Tongue (tissue), 2 donors: ENCODE results near the gene TCHHL1. TPM values are rescaled to one million over a fixed set of nuclear protein-coding genes. Genes with fewer than 3 reads are reported as not detected.
"Not testable (repeated sequence)": the region's sequence is repeated elsewhere in the genome, so short reads cannot be mapped to it uniquely, and the experiment has no call there.

ENCODE experiments used
- DNase-seq: peaks from one replicate; pipeline ENCODE4 v3.0.0-alpha.2; 2015
- total RNA-seq: library from RNA; depleted of rRNA; stranded (reverse); fragments of >200 nt; gene quantifications from one replicate; pipeline ENCODE4 v1.2.3, GENCODE V29; 2014

TCHHL1 gene
- total RNA-seq, 1 donor from 2014 or later, result not detected

DNA sequence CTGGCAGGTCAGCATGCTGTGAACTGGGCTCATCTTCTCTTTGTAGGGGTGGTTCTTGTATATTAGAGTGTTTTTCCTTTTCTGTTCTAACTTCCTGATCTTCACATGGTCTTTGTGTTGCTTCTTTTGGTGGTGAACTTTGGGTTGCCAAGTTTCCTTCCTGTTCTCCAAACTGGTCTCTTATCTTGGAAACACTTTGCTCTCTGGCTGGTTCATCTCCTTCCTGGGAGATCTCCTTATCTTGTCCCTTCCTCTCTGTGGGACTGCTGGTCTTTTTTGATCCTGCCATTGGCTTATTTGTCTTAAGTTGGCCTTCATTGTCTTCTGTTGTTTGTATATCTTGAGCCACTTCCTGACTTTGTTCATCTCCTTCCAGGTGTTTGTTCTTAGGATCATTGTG, 2.1 kb downstream of the TCHHL1 start:
- DNase-seq, result no peak

DNA sequence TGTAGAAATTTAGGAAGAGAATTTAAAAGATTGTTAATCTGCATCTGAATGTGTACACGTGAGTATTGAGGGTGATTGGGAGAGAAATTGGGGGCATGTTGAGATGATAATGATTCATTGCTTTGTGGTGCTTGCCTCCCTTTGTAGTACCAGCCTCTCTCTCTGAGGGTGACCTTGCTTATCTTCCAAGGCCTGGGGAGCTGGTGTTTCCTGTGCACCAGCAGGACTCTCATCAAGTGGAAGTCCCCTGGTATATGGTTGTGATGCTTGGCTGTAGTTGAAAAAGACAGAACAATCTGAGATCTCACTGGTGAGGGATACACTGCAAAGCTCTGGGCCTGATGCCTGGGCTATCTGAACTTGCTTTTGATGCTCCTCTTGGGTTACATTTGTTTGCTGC, 4.0 kb downstream of the TCHHL1 start:
- no peak for DNase-seq

DNA sequence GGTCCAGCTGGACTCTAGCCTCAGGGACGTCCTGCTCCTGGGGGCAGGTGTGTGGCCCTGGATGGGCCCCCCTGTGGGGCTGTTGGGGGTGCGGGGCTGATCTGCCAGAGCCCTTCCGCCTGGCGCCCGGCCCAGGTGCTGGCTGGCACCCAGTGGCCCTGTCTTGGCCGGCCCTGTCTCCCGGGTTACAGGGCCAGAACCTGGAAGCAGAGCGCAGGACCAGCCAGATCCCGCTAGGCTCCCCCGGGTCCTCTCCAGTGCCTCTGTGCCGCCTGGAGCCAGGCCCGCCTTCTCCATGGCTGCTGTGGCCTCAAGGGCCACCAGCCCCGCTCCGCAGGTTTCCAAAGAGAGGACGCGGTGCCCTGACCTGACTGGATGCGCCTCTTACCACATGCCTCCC, 7.8 kb downstream of the TCHHL1 start:
- DNase-seq, result not testable (repeated sequence)

DNA sequence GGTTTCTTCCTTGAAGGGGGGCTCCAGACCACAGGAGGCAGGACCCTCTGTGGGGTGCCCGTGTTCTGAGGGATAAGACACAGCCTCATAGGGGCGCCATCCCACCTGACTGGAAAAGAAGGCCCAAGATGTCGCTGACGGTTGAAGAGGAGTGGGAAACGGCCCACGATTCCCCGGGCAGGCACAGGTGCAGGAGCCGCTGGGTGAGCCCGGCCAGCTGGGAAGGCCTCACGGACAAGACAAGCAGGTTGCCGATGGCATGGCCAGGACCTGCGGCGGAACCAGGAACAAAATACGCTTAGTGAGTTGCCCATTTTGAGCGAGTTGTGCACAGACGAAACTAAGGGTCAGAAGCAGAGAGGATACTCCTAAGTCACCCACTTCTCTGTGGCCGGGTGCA, 8.4 kb downstream of the TCHHL1 start:
- not testable (repeated sequence) for DNase-seq

DNA sequence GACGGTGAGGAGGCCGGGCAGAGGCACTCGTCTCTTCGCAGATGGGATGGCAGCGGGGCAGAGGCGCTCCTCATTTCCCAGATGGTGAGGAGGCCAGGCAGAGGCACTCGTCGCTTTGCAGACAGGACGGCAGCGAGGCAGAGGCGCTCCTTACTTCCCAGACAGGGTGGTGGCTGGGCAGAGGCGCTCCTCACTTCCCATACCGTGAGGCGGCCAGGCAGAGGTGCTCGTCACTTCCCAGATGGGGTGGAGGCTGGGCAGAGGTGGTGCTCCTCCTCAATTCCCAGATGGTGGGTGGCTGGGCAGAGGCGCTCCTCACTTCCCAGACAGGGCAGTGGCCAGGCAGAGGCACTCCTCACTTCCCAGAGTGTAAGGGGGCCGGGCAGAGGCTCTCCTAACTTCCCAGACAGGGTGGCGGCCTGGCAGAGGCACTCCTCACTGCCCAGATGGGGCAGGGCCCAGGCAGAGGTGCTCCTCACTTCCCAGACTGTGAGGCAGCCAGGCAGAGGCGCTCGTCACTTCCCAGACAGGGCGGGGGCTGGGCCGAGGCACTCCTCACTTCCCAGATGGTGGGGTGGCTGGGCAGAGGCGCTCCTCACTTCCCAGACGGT, 9.9 kb downstream of the TCHHL1 start:
- DNase-seq, result no peak

DNA sequence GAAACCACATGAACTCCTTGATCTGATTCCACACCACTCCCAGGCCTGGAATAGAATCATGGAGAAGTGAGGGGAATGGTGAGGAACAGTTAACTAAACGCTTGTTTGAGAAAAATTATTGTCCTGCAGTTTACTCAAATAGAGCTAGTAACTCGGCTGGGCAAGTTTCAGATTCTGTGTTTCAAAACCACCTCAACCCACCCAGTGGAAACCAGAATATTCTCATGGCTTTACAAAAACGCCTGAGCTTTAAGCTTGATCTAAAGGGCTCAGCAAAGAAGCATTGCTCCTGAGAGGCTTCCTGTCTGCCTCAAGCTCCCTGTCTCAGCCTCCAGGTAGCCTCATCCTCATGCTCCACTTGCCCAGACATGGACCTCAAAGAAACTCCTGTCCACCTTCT, 16.6 kb downstream of the TCHHL1 start:
- DNase-seq, result no peak

DNA sequence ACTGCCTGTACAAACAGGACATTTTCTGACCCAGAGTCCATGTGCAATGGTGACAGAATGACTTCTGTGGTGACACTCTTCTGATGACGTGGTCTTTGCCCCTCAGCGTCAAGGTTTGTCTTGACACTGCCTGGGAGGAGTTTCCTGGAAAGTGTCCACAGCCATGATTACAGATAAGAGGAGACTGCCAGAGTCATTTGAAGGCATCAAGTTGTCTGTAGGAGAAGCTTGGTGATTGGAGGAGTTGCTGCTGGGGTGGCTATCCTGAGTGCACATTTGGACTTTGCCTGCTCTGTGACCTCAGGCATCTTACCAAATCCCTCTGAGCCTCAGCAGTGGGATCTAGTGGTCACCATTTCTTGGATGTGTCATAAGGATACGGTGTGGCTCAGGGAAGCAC, 17.7 kb downstream of the TCHHL1 start:
- DNase-seq, result no peak

DNA sequence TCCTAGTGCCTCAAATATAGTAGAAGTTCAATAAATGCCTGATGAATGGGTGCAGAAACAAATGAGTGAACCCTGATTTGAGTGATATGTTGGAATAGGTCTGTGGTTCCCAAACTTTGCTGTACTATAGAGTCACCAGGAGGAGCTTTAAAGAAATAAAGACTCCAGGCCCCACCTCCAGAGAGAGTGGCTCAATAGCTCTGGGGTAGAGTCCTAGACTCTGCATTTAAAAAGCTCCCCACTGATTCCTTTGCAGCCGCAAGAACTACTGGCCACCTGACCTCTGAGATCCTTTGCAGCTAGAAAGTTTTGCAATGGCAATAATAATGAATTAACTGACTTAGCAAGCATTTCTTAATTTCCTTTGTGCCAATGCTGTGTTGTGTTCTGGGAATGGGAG, 20.9 kb downstream of the TCHHL1 start:
- DNase-seq, result no peak

DNA sequence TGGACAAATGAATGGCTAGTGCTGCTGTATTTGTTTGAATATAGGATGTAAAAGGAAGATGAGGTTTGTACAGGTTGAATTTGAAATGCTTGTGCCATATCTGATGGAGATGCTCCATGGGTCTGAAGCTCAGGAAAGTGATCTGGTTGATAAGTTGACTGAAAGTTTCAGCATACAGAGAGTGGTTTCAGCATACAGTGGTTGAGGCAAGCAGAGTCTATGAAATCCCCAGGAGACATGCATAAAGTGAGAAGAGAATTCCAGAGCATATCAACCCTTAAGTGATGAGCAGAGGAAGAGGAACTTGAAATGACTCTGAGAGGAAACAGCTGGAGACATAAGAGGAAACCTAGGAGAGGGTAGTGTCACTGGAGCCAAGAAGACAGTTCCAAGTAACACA, 21.7 kb downstream of the TCHHL1 start:
- DNase-seq, result no peak

DNA sequence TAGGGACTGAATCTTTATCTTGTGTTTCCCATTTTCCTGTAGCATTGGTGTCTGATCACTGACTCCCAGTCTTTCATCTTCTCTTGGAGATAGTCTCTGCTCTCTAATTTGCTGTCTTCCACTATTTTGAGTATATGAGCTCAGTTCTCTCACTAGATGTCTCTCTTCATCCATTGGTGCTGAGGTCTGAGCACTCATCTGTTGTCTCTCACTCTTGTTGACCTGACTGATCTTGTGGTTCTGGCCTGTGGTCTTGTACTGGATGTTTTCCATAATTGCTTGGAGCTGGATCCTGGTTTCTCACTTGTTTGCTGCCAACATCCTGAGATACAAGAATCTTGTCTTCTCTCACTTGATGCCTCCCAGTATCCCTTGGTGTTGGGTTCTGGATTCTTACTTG, 26.9 kb downstream of the TCHHL1 start:
- DNase-seq, result no peak

DNA sequence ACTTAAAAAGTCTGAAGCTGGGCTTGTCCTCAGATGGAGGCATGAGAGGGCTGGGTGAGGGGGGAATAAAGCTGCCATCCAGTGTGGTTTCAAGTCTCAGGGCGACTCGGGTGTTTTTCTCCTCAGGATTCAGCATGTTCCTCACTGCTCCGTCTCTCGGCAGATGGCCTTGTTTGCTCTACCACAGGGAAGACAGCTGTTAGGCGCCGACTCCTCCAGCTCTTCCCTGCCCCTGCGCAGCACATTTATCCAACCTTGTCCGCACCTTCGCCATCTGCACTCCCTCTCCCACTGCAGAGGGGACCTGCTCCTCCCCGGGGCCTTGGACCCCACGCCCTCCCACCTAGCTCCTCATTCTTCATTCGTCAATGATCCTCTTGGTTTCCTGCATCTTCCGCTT, 35.5 kb downstream of the TCHHL1 start:
- no peak for DNase-seq

DNA sequence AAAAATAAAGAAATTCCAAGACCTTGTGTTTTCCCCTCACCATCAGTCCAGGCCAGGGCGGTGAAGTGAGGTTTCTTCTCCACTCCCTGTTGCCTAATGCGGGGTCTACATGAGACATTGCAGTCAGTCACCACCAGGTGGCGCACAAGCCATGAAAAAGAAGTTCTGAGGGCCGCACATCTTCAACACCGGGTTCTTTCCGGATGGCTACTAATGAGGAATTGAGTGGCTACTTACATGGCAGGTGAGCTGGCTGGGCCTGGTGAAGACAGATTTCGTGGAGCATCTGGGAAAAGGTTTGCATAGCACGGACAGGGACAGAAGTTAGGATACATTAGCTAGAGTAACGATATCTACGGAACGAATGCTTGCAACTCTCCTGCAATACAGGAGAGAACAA, 36.3 kb downstream of the TCHHL1 start:
- DNase-seq, result peak; percentile 91

DNA sequence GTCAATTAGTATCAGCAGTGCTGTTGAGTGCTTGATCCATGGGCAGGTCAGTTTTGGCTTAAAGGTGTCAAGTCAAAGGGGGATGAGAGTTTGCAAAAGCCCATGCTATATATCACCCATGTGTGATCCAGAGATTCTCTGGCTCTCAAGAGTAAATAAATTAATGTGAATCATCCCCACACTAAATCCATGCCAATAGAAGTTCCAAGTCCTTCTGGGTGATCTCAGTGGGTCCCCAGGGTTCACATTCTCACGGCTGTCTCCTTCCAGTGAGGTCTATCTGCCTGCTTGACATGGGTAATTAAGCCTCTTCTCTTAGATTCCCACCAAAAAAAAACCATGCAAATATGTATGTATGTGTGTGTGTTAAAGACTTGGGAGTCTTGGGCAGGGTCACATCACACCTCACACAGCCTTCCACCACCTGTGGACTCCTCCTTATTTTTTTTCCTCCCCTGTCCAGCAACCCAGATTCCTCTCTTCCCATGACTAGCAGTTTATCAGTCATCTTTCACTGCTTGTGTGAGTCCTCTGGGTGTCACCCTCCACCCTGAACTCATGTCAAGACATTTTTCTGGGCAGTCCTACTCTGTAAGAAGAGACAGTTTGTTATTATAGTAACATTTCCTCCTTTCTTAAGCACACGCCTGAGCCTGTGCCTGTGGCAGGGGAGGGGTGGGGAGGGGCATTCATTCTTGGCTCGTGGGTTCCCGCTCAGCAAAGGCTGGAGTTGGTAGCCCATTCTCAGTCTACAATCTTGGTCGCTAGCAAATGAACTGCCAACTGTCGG, 37.8 kb downstream of the TCHHL1 start:
- no peak for DNase-seq

DNA sequence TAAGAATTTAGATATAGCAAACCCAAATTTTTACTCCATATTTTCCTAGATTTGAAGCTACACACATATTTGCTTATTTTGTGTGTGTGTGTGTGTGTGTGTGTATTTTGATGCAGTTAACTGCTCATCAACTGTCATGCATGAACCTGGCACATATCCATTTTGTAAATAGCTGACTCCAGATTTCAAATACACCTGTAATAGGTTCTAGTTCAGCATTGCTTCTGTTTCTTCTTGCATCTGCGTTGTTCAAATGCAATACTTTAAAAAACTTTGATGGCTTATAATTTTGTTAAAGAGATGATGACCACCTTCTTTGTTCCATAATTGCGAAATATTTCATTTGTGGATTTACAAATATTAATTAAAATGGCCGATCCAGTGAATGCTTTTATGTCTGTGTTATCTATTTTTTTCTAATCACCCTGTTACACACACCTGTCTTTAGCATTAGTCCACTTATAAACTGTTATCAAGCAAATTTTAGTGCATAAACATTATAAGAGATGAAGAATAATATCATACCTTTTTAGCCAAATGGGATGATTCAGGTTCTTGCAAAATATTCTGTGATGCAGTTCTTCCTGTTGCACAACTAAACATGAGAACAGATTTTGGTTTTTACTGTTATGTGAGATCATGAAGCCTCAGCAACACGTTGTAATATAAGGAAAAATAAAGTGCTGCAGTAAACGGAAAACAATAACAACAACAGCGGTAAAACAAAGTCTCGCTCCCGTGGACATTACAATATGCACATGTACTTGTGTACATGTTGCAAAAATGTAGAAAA, 39.4 kb downstream of the TCHHL1 start:
- DNase-seq, result no peak

DNA sequence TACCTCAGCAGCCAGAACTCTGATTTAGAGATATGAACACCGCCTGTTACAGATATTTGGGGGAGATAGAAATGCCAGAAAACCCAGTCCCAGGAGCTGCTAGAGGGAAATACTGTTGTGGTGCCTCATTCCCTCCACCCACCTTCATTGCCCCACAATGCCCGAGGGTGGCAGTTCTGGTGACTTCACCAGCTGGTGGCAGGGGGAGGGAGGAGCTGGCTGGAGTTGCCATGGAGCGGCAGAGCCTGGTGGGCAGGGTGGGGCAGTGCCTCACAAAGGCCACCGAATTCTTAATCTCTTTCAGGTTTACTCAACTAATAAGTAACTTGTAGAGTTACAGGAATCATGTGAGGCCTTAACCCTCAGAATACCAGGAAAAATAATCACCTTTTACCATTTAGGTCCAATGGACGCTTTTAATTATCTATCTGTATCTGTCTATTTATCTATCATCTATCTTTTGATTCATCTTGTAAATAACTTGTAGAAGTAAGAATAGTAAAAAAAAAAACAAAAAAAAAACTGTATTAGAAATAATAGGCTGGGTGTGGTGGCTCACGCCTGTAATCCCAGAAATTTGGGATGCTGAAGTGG, 40.4 kb downstream of the TCHHL1 start:
- DNase-seq, result peak; percentile 74

DNA sequence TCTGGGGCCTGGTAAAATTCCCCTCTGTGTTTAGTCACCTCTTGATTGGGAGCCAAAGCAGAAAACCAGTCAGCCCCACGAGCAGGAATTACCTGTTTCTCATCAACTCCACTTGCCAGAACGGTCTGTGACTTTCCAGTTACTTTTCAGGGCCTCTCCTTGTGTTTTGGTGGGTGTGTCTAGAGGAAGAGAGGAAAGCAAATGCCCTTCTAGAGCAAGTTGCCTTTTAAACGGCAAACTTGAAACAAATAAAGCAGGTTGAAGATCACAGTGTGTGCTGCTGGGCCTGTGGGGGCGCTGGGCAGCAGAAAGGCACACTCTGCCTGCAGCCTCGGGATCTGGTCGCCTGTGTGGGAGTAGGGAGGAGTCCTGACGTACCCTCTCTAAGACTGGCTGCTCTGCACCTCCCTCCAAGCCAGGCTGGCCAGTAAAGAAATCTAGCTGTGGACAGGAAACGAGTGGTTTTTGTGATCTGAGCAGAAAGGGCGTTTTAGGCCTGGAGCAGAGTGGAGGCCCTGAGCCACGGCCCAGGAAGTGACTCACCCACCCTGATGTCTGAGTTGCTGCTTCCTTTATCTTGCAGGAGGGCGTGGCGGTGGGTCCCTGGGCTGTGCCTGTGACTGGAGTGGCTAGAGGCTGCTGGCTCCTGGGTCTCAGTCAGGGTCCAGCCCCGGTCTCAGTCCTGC, 41.0 kb downstream of the TCHHL1 start:
- DNase-seq, result peak; percentile 85

DNA sequence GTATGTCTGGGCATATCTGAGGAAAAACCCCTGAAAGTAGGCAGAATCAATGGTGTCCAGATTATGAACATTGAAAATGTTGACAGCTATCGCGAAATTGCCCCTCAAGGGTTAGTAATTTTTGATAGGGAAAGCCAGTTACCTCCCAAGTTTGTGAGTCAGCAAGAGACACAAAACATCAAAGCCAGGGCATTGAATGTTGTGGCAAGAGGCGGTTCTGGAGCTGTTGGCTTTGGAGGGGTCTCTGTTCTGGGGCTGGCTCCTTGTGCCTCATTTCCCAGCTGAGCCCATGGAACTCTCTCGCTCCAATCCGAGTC, 41.5 kb downstream of the TCHHL1 start:
- DNase-seq, result no peak

DNA sequence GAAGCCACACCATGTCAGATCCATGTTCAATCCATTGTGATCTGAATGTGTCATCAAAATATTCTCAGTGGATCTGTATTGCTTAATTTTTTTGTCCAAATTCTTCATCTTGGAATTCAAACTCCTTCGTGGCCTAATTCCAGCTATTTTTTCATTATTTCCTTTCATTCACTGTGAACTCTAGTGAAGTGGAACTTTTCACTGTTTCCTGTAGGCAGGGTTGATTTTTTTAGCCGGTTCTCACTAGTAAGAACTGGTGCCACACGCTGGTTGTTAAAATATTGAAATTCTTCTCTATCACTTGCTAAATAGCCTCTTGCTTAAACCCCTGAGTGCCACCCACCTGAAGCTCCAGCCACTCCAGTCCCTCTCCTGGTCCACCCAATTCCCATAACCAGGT, 44.5 kb downstream of the TCHHL1 start:
- no peak for DNase-seq

DNA sequence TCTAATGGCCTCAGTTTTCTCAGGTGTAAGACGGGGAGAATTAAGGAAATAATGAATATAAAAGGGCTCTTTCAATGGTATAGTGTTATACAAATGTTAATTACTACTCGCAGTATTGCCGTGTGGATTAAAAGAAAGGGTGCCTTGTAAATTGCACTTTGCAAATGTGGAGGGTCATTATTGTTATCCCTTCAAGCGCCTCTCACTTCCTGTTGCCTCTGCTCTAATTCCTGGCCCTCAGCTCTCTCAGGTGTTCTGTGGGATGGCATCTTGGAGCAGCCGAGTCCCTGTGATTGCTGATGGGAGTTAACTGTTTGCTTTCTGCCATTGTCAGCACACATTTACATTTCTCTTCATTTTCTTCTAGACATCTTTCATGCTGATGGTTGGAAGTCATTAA, 45.0 kb downstream of the TCHHL1 start:
- DNase-seq, result no peak

DNA sequence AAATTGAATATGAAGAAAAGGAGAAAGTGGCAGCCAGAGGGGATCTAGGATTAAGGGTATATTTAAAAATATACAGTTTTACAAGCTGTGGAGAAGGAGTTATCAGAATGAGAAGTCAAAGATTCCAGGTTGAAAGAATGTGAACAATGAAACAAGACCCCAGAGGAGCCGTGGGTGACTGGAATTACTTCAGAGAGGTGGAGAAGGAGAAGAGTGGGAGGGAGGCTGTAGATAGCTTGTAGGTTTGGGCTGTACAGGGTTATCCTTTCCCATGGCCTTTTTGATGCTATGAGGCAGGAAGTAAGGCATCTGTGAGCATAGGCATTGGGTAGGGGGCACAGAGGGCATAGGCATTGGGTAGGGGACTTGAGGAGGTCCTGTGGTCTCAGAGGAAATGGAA, 46.8 kb downstream of the TCHHL1 start:
- DNase-seq, result no peak

DNA sequence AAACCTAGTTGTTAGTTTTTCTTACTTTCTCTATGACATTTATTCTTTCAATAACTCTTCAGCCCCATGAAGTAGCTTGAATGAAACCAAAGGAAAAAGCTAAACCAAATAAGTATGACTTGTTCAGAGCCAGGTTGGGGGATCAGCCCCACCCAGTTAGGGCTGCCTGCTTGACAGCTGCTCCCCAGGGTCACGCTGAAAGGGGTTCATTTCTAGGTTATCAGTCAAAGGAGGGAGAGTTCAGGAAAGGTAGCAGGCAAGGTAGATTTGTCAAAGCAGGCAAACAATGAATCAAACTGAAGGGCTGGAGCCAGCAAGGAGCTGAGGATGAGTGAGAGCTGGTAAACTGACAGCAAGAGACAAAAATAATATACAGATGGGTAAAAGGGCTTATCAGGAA, 49.0 kb downstream of the TCHHL1 start:
- DNase-seq, result no peak

DNA sequence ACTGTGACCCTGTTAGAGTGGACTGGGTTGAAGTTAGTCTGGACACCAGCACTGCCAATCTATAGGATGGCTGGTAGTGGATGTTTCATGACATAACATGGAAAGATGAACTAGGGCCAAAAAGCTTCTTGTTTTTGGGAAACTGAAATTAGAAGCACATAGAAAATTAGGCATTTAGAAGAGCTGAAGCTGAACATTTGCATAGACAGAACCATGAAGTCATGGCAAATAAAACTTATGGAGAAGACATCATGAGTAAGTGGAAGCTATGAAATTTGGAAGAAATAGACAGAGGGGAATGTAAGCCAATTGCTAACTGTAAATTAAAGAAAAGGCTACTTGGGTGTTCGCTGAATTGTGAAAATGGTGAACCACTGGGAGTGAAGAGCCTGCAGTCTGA, 49.4 kb downstream of the TCHHL1 start:
- no peak for DNase-seq

DNA sequence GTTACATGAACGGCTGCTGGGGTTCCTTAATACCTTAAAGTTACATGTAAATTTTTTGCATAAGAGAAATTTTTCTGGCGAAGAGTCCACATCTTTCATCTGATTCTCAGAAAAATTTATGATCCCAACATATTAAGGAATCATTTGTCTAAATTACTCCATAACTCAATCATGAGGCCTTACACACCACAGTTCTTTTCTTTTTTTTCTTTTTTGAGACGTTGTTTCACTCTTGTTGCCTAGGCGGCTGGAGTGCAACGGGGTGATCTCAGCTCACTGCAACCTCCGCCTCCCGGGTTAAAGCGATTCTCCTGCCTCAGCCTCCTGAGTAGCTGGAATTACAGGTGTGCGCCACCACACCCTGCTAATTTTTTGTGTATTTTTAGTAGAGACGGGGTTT, 50.0 kb downstream of the TCHHL1 start:
- no peak for DNase-seq
